Endothelial cell of umbilical vein (primary cell): ENCODE data around the gene ZIC2. TPM values are rescaled to one million over a fixed set of nuclear protein-coding genes. Genes with fewer than 3 reads are reported as not detected.
A peak's percentile ranks its signal among the peaks of the same experiment; 100 is the strongest.

ENCODE experiments used
- BruUV-seq: library from RNA; stranded (reverse); fragments of 400-500 nt; replicated peaks from 2 replicates; lab custom pipeline; 2021; lab: Mats Ljungman, UMichigan
- CTCF ChIA-PET: fragments of 300-600, 350-600 bp; sonication (Branson Sonifier 250); formaldehyde crosslinking; loops from one replicate; lab custom pipeline; 2021; ENCODE audit warnings: antibody characterized with exemption, inconsistent platforms; lab: Charles Lee
- POLR2A ChIA-PET: fragments of 300-600, 350-600 bp; sonication (Branson Sonifier 250); formaldehyde crosslinking; loops from one replicate; lab custom pipeline; 2021; ENCODE audit warnings: antibody characterized with exemption, inconsistent platforms; lab: Charles Lee
- DNase-seq: peaks from one replicate; pipeline ENCODE4 v3.0.0-alpha.2; 2011; ENCODE audit warnings: low read depth, low spot score
- FAIRE-seq: peaks from 2 replicates; lab custom pipeline; 2011; peaks lifted over from hg19 to GRCh38; lab: Jason Lieb, UNC
- H2AFZ ChIP-seq: 2 replicates; pipeline ENCODE4 v1.6.0; 2012; ENCODE audit warnings: low read depth, low read length, control low read depth, inconsistent platforms
- H3K27ac ChIP-seq: 2 replicates; pipeline ENCODE4 v1.5.1; 2011; ENCODE audit warnings: low read depth, mild to moderate bottlenecking, control low read depth, low read length, moderate library complexity; ENCODE audit not compliant: insufficient read depth
- H3K27me3 ChIP-seq, 2 experiments: 2 replicates each; pipeline versions ENCODE4 v1.6.0 to v1.6.1; 2011; ENCODE audit warnings: low read length in 2 of 2, mixed read lengths in 1 of 2; ENCODE audit not compliant: control insufficient read depth in 2 of 2, insufficient read depth in 2 of 2
- H3K36me3 ChIP-seq, 2 experiments: 2 replicates in 1 of 2; 3 replicates in 1 of 2; pipeline ENCODE4 v1.5.1; 2011; ENCODE audit warnings: low read length in 2 of 2, mild to moderate bottlenecking in 1 of 2, moderate library complexity in 1 of 2; ENCODE audit not compliant: control insufficient read depth in 2 of 2, insufficient read depth in 2 of 2; ENCODE audit errors: extremely low read depth in 1 of 2
- H3K4me1 ChIP-seq: 3 replicates; pipeline ENCODE4 v1.5.1; 2011; ENCODE audit warnings: mild to moderate bottlenecking, low read length; ENCODE audit not compliant: control insufficient read depth, insufficient read depth; ENCODE audit errors: extremely low read depth
- H3K4me2 ChIP-seq: 2 replicates; pipeline ENCODE4 v1.6.1; 2011; ENCODE audit warnings: low read length, control low read depth, mixed read lengths; ENCODE audit not compliant: insufficient read depth
- H3K4me3 ChIP-seq, 3 experiments: fragments of 200-600 bp in 1 of 3; sonication (generic), shearing (Covaris generic) in 1 of 3; replicated peaks in 1 of 3; 2 replicates each; pipeline ENCODE4 v1.5.1; 2011 to 2016; ENCODE audit warnings: control low read depth in 3 of 3, low read length in 3 of 3, mild to moderate bottlenecking in 2 of 3, inconsistent platforms in 1 of 3, low read depth in 1 of 3, moderate library complexity in 1 of 3; ENCODE audit not compliant: insufficient read depth in 1 of 3
- H3K79me2 ChIP-seq: 2 replicates; pipeline ENCODE4 v1.6.0; 2012; ENCODE audit warnings: low read length, inconsistent platforms; ENCODE audit not compliant: control insufficient read depth, insufficient read depth
- H3K9ac ChIP-seq: replicated peaks from 2 replicates; pipeline ENCODE3; 2011; ENCODE audit warnings: low read length, control low read depth; ENCODE audit not compliant: insufficient read depth; ENCODE audit errors: extremely low read depth
- H3K9me1 ChIP-seq: replicated peaks from 3 replicates; pipeline ENCODE4 v1.6.0; 2011; ENCODE audit warnings: mild to moderate bottlenecking, low read length; ENCODE audit not compliant: control insufficient read depth, insufficient read depth; ENCODE audit errors: extremely low read depth
- H3K9me3 ChIP-seq: replicated peaks from 2 replicates; pipeline ENCODE4 v1.5.1; 2012; ENCODE audit warnings: low read length, inconsistent platforms; ENCODE audit not compliant: control insufficient read depth, insufficient read depth
- H4K20me1 ChIP-seq: replicated peaks from 2 replicates; pipeline ENCODE3; 2011; ENCODE audit warnings: mild to moderate bottlenecking, low read length; ENCODE audit not compliant: control insufficient read depth, insufficient read depth; ENCODE audit errors: extremely low read depth
- EZH2 ChIP-seq: IDR thresholded peaks from 2 replicates; pipeline ENCODE4 v1.6.1; 2012; ENCODE audit warnings: borderline replicate concordance, low read depth, mild to moderate bottlenecking, moderate library complexity, low read length, inconsistent platforms; ENCODE audit not compliant: severe bottlenecking
- GATA2 ChIP-seq: IDR thresholded peaks from 2 replicates; pipeline ENCODE4 v1.7.0; 2011; ENCODE audit warnings: low read depth, mild to moderate bottlenecking, moderate library complexity, mixed read lengths, low read length; ENCODE audit not compliant: insufficient read length, insufficient read depth
- JUN ChIP-seq: IDR thresholded peaks from 2 replicates; pipeline ENCODE4 v1.6.1; 2011; ENCODE audit warnings: borderline replicate concordance, low read depth; ENCODE audit not compliant: insufficient read length, insufficient read depth
- MYC ChIP-seq: IDR thresholded peaks from one replicate; pipeline ENCODE4 v1.6.1; 2011; ENCODE audit warnings: mild to moderate bottlenecking, low read depth, low read length
- dilution Hi-C: fragments of 300-500 bp; cut with MboI; formaldehyde crosslinking; loops from one replicate; pipeline ENCODE4 v1.15.0; 2019; ENCODE audit warnings: low sequenced_read_pairs; ENCODE audit not compliant: extremely low pct_ligation_motif_present
- intact Hi-C: fragments of 100-400 bp; cut with micrococcal nuclease; formaldehyde crosslinking; loops from one replicate; pipeline ENCODE4 v1.10.0; 2022
- polyA plus RNA-seq, 4 experiments: library from polyadenylated mRNA; depleted of rRNA in 3 of 4; stranded (reverse) in 3 of 4; unstranded in 1 of 4; fragments of >200 nt; gene quantifications; 2 replicates each; pipeline versions ENCODE4 v1.2.1 to v1.2.3, GENCODE V29; 2011 to 2012; ENCODE audit warnings: missing spikeins in 1 of 4
- total RNA-seq: library from RNA; stranded (reverse); gene quantifications from 2 replicates; pipeline ENCODE4 v1.2.3, GENCODE V29; 2021
- TF ChIP-seq, protein P1 (sequence below): IDR thresholded peaks from 2 replicates; pipeline ENCODE4 v1.6.1; 2011; ENCODE audit not compliant: insufficient read depth, insufficient read length
- TF ChIP-seq, protein P2 (sequence below), 2 donors: IDR thresholded peaks; 1 replicate in 1 of 2; 2 replicates in 1 of 2; pipeline ENCODE4 v1.5.1; 2011; ENCODE audit warnings: low read length in 2 of 2, mild to moderate bottlenecking in 2 of 2, moderate library complexity in 2 of 2, control low read depth in 1 of 2, inconsistent platforms in 1 of 2, low read depth in 1 of 2; ENCODE audit not compliant: insufficient read depth in 1 of 2; ENCODE audit errors: extremely low read depth in 1 of 2

The ZIC2 gene
- total and polyA plus RNA-seq, 2 donors (not counting 3 experiments of a cell fraction or from before 2014, with no cell fraction given): 0.03 TPM; not detected in 1

DNA sequence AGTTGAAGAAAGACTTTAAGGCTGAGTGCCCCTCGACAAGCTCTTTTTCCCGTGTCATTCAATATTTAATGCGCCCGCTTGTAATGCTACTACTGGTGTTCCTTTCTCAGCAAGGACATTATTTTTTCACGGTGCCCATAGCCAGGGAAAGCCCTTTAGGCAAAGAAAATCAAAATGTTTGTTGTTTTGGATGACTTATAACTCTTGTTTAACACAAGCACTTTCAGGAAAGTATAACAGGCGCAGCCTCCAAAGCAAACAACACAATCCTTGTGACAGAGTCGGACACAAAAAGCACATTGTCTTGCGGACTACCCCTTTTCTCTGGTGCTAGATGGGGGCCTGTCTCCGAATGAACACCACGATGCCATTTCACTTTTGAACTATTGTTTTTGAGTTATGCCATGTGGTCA, 22.5 kb upstream of the ZIC2 start:
- Histone ChIP-seq H3K79me2 (no peaks in the 10 kb centered on the region), H3K27ac (no peak overlapping the region), H3K9me1 (no peaks in the 10 kb centered on the region), H3K36me3 (no peaks in the 10 kb centered on the region), H3K4me1 (peaks cover 7% of the 10 kb centered on the region), H3K9me3 (no peaks in the 10 kb centered on the region), H2AFZ (no peak overlapping the region), H3K27me3 (peaks cover 78 to 91% of the 10 kb centered on the region in 2 experiments), H3K9ac (no peak overlapping the region), H4K20me1 (no peaks in the 10 kb centered on the region), H3K4me3 (no peak overlapping the region), H3K4me2 (no peak overlapping the region)
- TF ChIP-seq MYC (no peak), JUN (no peak), EZH2 (peak; percentile 93), GATA2 (no peak)
- TF ChIP-seq, protein P1, sequence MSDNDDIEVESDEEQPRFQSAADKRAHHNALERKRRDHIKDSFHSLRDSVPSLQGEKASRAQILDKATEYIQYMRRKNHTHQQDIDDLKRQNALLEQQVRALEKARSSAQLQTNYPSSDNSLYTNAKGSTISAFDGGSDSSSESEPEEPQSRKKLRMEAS: no peak
- TF ChIP-seq, protein P2, sequence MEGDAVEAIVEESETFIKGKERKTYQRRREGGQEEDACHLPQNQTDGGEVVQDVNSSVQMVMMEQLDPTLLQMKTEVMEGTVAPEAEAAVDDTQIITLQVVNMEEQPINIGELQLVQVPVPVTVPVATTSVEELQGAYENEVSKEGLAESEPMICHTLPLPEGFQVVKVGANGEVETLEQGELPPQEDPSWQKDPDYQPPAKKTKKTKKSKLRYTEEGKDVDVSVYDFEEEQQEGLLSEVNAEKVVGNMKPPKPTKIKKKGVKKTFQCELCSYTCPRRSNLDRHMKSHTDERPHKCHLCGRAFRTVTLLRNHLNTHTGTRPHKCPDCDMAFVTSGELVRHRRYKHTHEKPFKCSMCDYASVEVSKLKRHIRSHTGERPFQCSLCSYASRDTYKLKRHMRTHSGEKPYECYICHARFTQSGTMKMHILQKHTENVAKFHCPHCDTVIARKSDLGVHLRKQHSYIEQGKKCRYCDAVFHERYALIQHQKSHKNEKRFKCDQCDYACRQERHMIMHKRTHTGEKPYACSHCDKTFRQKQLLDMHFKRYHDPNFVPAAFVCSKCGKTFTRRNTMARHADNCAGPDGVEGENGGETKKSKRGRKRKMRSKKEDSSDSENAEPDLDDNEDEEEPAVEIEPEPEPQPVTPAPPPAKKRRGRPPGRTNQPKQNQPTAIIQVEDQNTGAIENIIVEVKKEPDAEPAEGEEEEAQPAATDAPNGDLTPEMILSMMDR (IDR thresholded peaks at IDR 0.05; ENCODE audit: extremely low read depth in 1 of 2, insufficient read depth in 1 of 2, low read depth in 1 of 2, low read length in 2 of 2): no peak
- BruUV-seq: no TSS peak
- dilution Hi-C loops (no loop called here), intact Hi-C loops (no loop called here)
- FAIRE-seq (no peak), DNase-seq (no peak)
- CTCF ChIA-PET: no interaction called here
- POLR2A ChIA-PET: no interaction called here
